Mammary epithelial cell (primary cell): ENCODE measurements around the gene RARB.

Experiments used
- EZH2 ChIP-seq: IDR thresholded peaks from 2 replicates; pipeline ENCODE4 v1.6.1; 2012; ENCODE audit warnings: low read length, inconsistent platforms, borderline replicate concordance
- TF ChIP-seq, protein P1 (sequence below), 2 donors: IDR thresholded peaks in 1 of 2; conservative IDR thresholded peaks in 1 of 2; 2 replicates each; pipeline ENCODE4 v1.5.1; 2011 to 2012; ENCODE audit warnings: inconsistent platforms in 2 of 2, low read length in 2 of 2, mild to moderate bottlenecking in 2 of 2, control low read depth in 1 of 2, low read depth in 1 of 2; ENCODE audit not compliant: insufficient read depth in 1 of 2; ENCODE audit errors: extremely low read depth in 1 of 2

DNA sequence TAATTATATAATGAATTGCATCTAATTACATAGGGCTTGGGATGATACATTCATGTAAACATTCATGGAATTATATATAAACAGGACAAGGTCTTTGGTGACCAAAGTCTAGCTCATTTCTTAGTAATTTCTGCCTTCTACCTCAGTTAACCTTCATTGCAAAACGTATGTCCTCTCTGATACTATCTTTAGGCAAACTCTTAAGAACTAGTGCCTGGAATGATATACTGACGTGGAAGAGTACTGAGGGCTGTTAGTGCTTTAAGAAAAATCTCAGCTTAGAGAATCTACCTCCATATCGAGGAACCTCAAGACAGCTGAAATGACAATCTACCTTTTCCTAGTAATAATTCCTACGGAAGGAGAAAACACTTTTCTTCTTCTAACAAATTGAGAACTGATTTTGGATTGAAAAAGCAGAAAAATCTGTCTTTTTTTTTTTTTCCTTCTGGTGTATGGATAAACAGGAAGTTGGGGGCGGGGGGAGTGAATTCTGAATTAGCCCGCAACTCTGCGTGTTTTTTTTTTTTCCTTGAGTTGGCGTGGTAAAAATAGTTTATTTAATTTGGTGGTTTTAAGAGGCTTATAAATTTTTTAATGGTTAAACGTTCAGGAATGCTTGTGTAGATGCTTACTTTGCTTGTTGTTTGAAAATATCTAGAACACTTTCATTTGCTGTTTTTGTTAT, 43.2 kb downstream of the RARB start:
- TF ChIP-seq, protein P1, sequence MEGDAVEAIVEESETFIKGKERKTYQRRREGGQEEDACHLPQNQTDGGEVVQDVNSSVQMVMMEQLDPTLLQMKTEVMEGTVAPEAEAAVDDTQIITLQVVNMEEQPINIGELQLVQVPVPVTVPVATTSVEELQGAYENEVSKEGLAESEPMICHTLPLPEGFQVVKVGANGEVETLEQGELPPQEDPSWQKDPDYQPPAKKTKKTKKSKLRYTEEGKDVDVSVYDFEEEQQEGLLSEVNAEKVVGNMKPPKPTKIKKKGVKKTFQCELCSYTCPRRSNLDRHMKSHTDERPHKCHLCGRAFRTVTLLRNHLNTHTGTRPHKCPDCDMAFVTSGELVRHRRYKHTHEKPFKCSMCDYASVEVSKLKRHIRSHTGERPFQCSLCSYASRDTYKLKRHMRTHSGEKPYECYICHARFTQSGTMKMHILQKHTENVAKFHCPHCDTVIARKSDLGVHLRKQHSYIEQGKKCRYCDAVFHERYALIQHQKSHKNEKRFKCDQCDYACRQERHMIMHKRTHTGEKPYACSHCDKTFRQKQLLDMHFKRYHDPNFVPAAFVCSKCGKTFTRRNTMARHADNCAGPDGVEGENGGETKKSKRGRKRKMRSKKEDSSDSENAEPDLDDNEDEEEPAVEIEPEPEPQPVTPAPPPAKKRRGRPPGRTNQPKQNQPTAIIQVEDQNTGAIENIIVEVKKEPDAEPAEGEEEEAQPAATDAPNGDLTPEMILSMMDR (conservative IDR thresholded peaks at IDR 0.05 in 1 of 2, IDR thresholded peaks at IDR 0.05 in 1 of 2; ENCODE audit: extremely low read depth in 1 of 2, insufficient read depth in 1 of 2, low read depth in 1 of 2, low read length in 2 of 2): no peak
- no peak for TF ChIP-seq EZH2
